ENCODE results near the gene NRSN1.

The NRSN1 gene

GRCh38 chr6:24145690-24146131 is 19.7 kb downstream of the NRSN1 start:
- no peak for DNase-seq

GRCh38 chr6:24146871-24147270 is 20.9 kb downstream of the NRSN1 start:
- no peak for DNase-seq

- no peak for DNase-seq
Observed at GRCh38 chr6:24147511-24148153, 21.6 kb downstream of the NRSN1 start.

GRCh38 chr6:24148154-24148570 is 22.1 kb downstream of the NRSN1 start:
- DNase-seq, result no peak

- no peak for DNase-seq
Observed at GRCh38 chr6:24148684-24149083, 22.7 kb downstream of the NRSN1 start.

GRCh38 chr6:24149296-24149695 is 23.3 kb downstream of the NRSN1 start:
- DNase-seq, result no peak

GRCh38 chr6:24149836-24150235 is 23.8 kb downstream of the NRSN1 start:
- DNase-seq, result no peak

GRCh38 chr6:24152014-24152413 is 26.0 kb downstream of the NRSN1 start:
- no peak for DNase-seq

- no peak for DNase-seq
Observed at GRCh38 chr6:24154121-24154520, 28.1 kb downstream of the NRSN1 start.

- no peak for DNase-seq
Observed at GRCh38 chr6:24157886-24158285, 31.9 kb downstream of the NRSN1 start.

- no peak for DNase-seq
Observed at GRCh38 chr6:24183584-24183983, 57.6 kb downstream of the NRSN1 start.

GRCh38 chr6:24186349-24186748 is 60.3 kb downstream of the NRSN1 start:
- no peak for DNase-seq

GRCh38 chr6:24187965-24188577 is 62.1 kb downstream of the NRSN1 start:
- no peak for DNase-seq

GRCh38 chr6:24188578-24189080 is 62.6 kb downstream of the NRSN1 start:
- DNase-seq, result no peak

- no peak for DNase-seq
Observed at GRCh38 chr6:24191346-24191745, 65.3 kb downstream of the NRSN1 start.

GRCh38 chr6:24193364-24193763 is 67.3 kb downstream of the NRSN1 start:
- no peak for DNase-seq

- DNase-seq, result no peak
Observed at GRCh38 chr6:24194978-24195700, 69.1 kb downstream of the NRSN1 start.

GRCh38 chr6:24195836-24196597 is 70.0 kb downstream of the NRSN1 start:
- DNase-seq, result no peak
